Neuronal stem cell (in vitro differentiated cells): ENCODE measurements around the gene PSRC1.

Experiments
- DNase-seq: peaks from one replicate; pipeline ENCODE4 v3.0.0-alpha.2; 2013; ENCODE audit warnings: low spot score
- H2AFZ ChIP-seq: one replicate; pipeline ENCODE4 v1.6.1; 2013; ENCODE audit warnings: mild to moderate bottlenecking, low read length, inconsistent platforms
- H2AK5ac ChIP-seq: 2 replicates; pipeline ENCODE4 v1.6.1; 2013; ENCODE audit warnings: low read depth, mild to moderate bottlenecking, inconsistent platforms, low read length, moderate library complexity, mixed read lengths
- H2BK120ac ChIP-seq: 2 replicates; pipeline ENCODE4 v1.6.1; 2013; ENCODE audit warnings: low read depth, mild to moderate bottlenecking, inconsistent platforms, low read length, moderate library complexity, mixed read lengths
- H2BK12ac ChIP-seq: one replicate; pipeline ENCODE4 v1.6.1; 2013; ENCODE audit warnings: low read length, inconsistent platforms
- H2BK15ac ChIP-seq: 2 replicates; pipeline ENCODE4 v1.6.1; 2013; ENCODE audit warnings: mild to moderate bottlenecking, low read length, inconsistent platforms, mixed read lengths
- H2BK5ac ChIP-seq: one replicate; pipeline ENCODE4 v1.6.1; 2013; ENCODE audit warnings: inconsistent platforms, mild to moderate bottlenecking, low read length, moderate library complexity
- H3K14ac ChIP-seq: one replicate; pipeline ENCODE4 v1.6.1; 2013; ENCODE audit warnings: low read length, inconsistent platforms
- H3K18ac ChIP-seq: 2 replicates; pipeline ENCODE4 v1.6.1; 2013; ENCODE audit warnings: low read length, inconsistent platforms
- H3K23ac ChIP-seq: 2 replicates; pipeline ENCODE4 v1.6.1; 2013; ENCODE audit warnings: low read depth, mild to moderate bottlenecking, mixed read lengths, low read length, inconsistent platforms; ENCODE audit not compliant: poor library complexity
- H3K27ac ChIP-seq: replicated peaks from 3 replicates; pipeline ENCODE4 v1.5.1; 2013; ENCODE audit warnings: low read length, inconsistent platforms
- H3K27me3 ChIP-seq, 3 experiments: 2 replicates each; pipeline ENCODE4 v1.6.1; 2013; ENCODE audit warnings: low read length in 3 of 3, mild to moderate bottlenecking in 2 of 3, inconsistent platforms in 1 of 3, low read depth in 1 of 3, mixed read lengths in 1 of 3, moderate library complexity in 1 of 3; ENCODE audit not compliant: control insufficient read depth in 3 of 3, insufficient read depth in 3 of 3
- H3K36me3 ChIP-seq, 2 donors: replicated peaks in 1 of 2; 2 replicates each; pipeline ENCODE4 v1.6.1; 2013; ENCODE audit warnings: low read length in 2 of 2; ENCODE audit not compliant: control insufficient read depth in 2 of 2, insufficient read depth in 2 of 2
- H3K4ac ChIP-seq: 2 replicates; pipeline ENCODE4 v1.6.1; 2013; ENCODE audit warnings: inconsistent platforms, mild to moderate bottlenecking, low read length, moderate library complexity
- H3K4me1 ChIP-seq, 2 donors: 1 replicate in 1 of 2; 2 replicates in 1 of 2; pipeline ENCODE4 v1.6.1; 2013; ENCODE audit warnings: low read length in 2 of 2, low read depth in 1 of 2; ENCODE audit not compliant: control insufficient read depth in 2 of 2, insufficient read depth in 1 of 2
- H3K4me2 ChIP-seq: one replicate; pipeline ENCODE4 v1.6.1; 2013; ENCODE audit warnings: mild to moderate bottlenecking, low read length, inconsistent platforms; ENCODE audit not compliant: insufficient read depth, poor library complexity, severe bottlenecking
- H3K4me3 ChIP-seq, 2 donors: 2 replicates each; pipeline ENCODE4 v1.5.1; 2013; ENCODE audit warnings: low read length in 2 of 2, mild to moderate bottlenecking in 2 of 2, inconsistent platforms in 1 of 2, moderate library complexity in 1 of 2
- H3K79me1 ChIP-seq: one replicate; pipeline ENCODE4 v1.6.1; 2013; ENCODE audit warnings: low read depth, mild to moderate bottlenecking, inconsistent platforms, low read length, moderate library complexity
- H3K9ac ChIP-seq: one replicate; pipeline ENCODE4 v1.6.1; 2013; ENCODE audit warnings: mild to moderate bottlenecking, low read depth, low read length, inconsistent platforms; ENCODE audit not compliant: poor library complexity
- H3K9me3 ChIP-seq, 2 donors: replicated peaks in 1 of 2; 2 replicates each; pipeline versions ENCODE3 to v1.6.1; 2013; ENCODE audit warnings: low read length in 2 of 2, mild to moderate bottlenecking in 2 of 2, inconsistent platforms in 1 of 2, low read depth in 1 of 2, mixed read lengths in 1 of 2, moderate library complexity in 1 of 2; ENCODE audit not compliant: control insufficient read depth in 2 of 2, insufficient read depth in 1 of 2
- H4K8ac ChIP-seq: one replicate; pipeline ENCODE4 v1.6.1; 2013; ENCODE audit warnings: low read depth, mild to moderate bottlenecking, inconsistent platforms, low read length, moderate library complexity
- H4K91ac ChIP-seq: one replicate; pipeline ENCODE4 v1.6.1; 2013; ENCODE audit warnings: low read length, low read depth, mild to moderate bottlenecking, inconsistent platforms; ENCODE audit not compliant: poor library complexity
- WGBS, 2 donors: extraction: QIAGEN DNeasy Blood & Tissue Kit; methylation state at CpG; one replicate each; pipeline ENCODE4 v1.1.7; 2013; ENCODE audit warnings: missing lambda C conversion rate in 2 of 2, mixed read lengths in 1 of 2; ENCODE audit not compliant: insufficient read length in 2 of 2, insufficient replicate concordance in 1 of 2; ENCODE audit errors: extremely low coverage in 2 of 2; 5-methylcytosine and 5-hydroxymethylcytosine counted together

The PSRC1 gene

GRCh38 chr1:109270623-109271317, 12.2 kb downstream of the PSRC1 start:
- H3K36me3 ChIP-seq: peaks cover 67 to 96% of the 10 kb centered on the region in 2 donors
- DNase-seq: no peak
- peak overlapping the region; percentile 35 for H2BK5ac ChIP-seq

GRCh38 chr1:109269981-109270622, 12.8 kb downstream of the PSRC1 start:
- no peak overlapping the region for H3K4me2 ChIP-seq
- no peaks in the 10 kb centered on the region for H3K27me3 ChIP-seq
- no peak overlapping the region for H2AK5ac ChIP-seq
- no peak overlapping the region for H2BK120ac ChIP-seq
- no peak overlapping the region for H2BK15ac ChIP-seq
- no CpG with 5 or more reads among the region's 17 CpGs for WGBS, 2 donors
- no peak overlapping the region for H3K14ac ChIP-seq
- no peak overlapping the region for H3K4ac ChIP-seq
- H3K36me3 ChIP-seq: peaks cover 73 to 96% of the 10 kb centered on the region in 2 donors
- H3K18ac ChIP-seq: no peak overlapping the region
- H2AFZ ChIP-seq: no peak overlapping the region
- H2BK5ac ChIP-seq: peak overlapping the region; percentile 35
- no peak overlapping the region for H3K23ac ChIP-seq
- H3K4me3 ChIP-seq: no peak overlapping the region
- peaks cover 11% of the 10 kb centered on the region for H3K79me1 ChIP-seq
- peak overlapping the region; percentile 23 for H4K8ac ChIP-seq
- H3K9ac ChIP-seq: peak overlapping the region; percentile 9
- no peaks in the 10 kb centered on the region for H3K9me3 ChIP-seq
- H3K4me1 ChIP-seq: peaks cover 0 to 2% of the 10 kb centered on the region in 2 donors
- no peak overlapping the region for H4K91ac ChIP-seq
- DNase-seq: no peak
- no peak overlapping the region for H2BK12ac ChIP-seq
- H3K27ac ChIP-seq: no peak overlapping the region

More at GRCh38 chr1:109270623-109271317, 12.2 kb downstream of the PSRC1 start:
- H2BK15ac ChIP-seq: no peak overlapping the region
- WGBS, 2 donors: no CpG with 5 or more reads among the region's 20 CpGs
- H3K4me1 ChIP-seq: peaks cover 0 to 2% of the 10 kb centered on the region in 2 donors
- no peak overlapping the region for H3K14ac ChIP-seq
- H3K23ac ChIP-seq: no peak overlapping the region
- H2BK120ac ChIP-seq: no peak overlapping the region
- H3K9me3 ChIP-seq: no peaks in the 10 kb centered on the region
- H4K8ac ChIP-seq: no peak overlapping the region
- H3K4me2 ChIP-seq: no peak overlapping the region
- H3K9ac ChIP-seq: no peak overlapping the region
- no peaks in the 10 kb centered on the region for H3K27me3 ChIP-seq
- H3K79me1 ChIP-seq: peaks cover 9% of the 10 kb centered on the region
- H2AK5ac ChIP-seq: no peak overlapping the region
- no peak overlapping the region for H3K18ac ChIP-seq
- H2AFZ ChIP-seq: no peak overlapping the region
- H3K4ac ChIP-seq: no peak overlapping the region
- no peak overlapping the region for H2BK12ac ChIP-seq
- no peak overlapping the region for H4K91ac ChIP-seq
- no peak overlapping the region for H3K4me3 ChIP-seq
- H3K27ac ChIP-seq: no peak overlapping the region

GRCh38 chr1:109269212-109269980, 13.5 kb downstream of the PSRC1 start:
- Histone ChIP-seq H2BK15ac (no peak overlapping the region), H2BK5ac (no peak overlapping the region), H3K79me1 (peaks cover 11% of the 10 kb centered on the region), H3K4me1 (no peaks in the 10 kb centered on the region), H4K8ac (no peak overlapping the region), H3K4me2 (no peak overlapping the region), H3K4ac (no peak overlapping the region), H2BK120ac (peak overlapping the region; percentile 61), H3K23ac (no peak overlapping the region), H3K14ac (no peak overlapping the region), H4K91ac (no peak overlapping the region), H3K9ac (peak overlapping the region; percentile 9), H2AFZ (no peak overlapping the region), H3K4me3 (no peak overlapping the region), H3K18ac (no peak overlapping the region), H3K36me3 (peaks cover 79 to 96% of the 10 kb centered on the region in 2 donors), H3K9me3 (no peaks in the 10 kb centered on the region), H2AK5ac (no peak overlapping the region), H3K27me3 (no peaks in the 10 kb centered on the region), H2BK12ac (no peak overlapping the region), H3K27ac (no peak overlapping the region)
- WGBS, 2 donors: no CpG with 5 or more reads among the region's 33 CpGs
- no peak for DNase-seq
